Kidney capillary endothelial cell (primary cell): Measurements from ENCODE around the gene VPS13D.

Experiments
- DNase-seq: peaks from one replicate; pipeline ENCODE4 v3.0.0-alpha.2; 2018; ENCODE audit warnings: low spot score

VPS13D gene

GRCh38 chr1:12407050-12407961 lies 177.5 kb downstream of the VPS13D start:
- peak; percentile 38 for DNase-seq

- DNase-seq = no peak
Observed at GRCh38 chr1:12407962-12408454, 178.2 kb downstream of the VPS13D start.

GRCh38 chr1:12408662-12409061 lies 178.8 kb downstream of the VPS13D start:
- DNase-seq = no peak

- no peak for DNase-seq
Observed at GRCh38 chr1:12409681-12410080, 179.9 kb downstream of the VPS13D start.

GRCh38 chr1:12410351-12410750 lies 180.5 kb downstream of the VPS13D start:
- DNase-seq = no peak

- DNase-seq = no peak
Observed at GRCh38 chr1:12411098-12411497, 181.3 kb downstream of the VPS13D start.

- DNase-seq = no peak
Observed at GRCh38 chr1:12411747-12412146, 181.9 kb downstream of the VPS13D start.

GRCh38 chr1:12412439-12412838 lies 182.6 kb downstream of the VPS13D start:
- no peak for DNase-seq

GRCh38 chr1:12413664-12414410 lies 184.0 kb downstream of the VPS13D start:
- DNase-seq = no peak

GRCh38 chr1:12414444-12415018 lies 184.7 kb downstream of the VPS13D start:
- no peak for DNase-seq

GRCh38 chr1:12415038-12415466 lies 185.2 kb downstream of the VPS13D start:
- no peak for DNase-seq

GRCh38 chr1:12416101-12416500 lies 186.3 kb downstream of the VPS13D start:
- no peak for DNase-seq

GRCh38 chr1:12416744-12417143 lies 186.9 kb downstream of the VPS13D start:
- DNase-seq = no peak

- DNase-seq = no peak
Observed at GRCh38 chr1:12417389-12417788, 187.6 kb downstream of the VPS13D start.

- DNase-seq = no peak
Observed at GRCh38 chr1:12420171-12420570, 190.3 kb downstream of the VPS13D start.

GRCh38 chr1:12422488-12422887 lies 192.7 kb downstream of the VPS13D start:
- DNase-seq = no peak

GRCh38 chr1:12424087-12424529 lies 194.3 kb downstream of the VPS13D start:
- DNase-seq = no peak

- DNase-seq = no peak
Observed at GRCh38 chr1:12424793-12425192, 195.0 kb downstream of the VPS13D start.

GRCh38 chr1:12426030-12426429 lies 196.2 kb downstream of the VPS13D start:
- no peak for DNase-seq

- DNase-seq = no peak
Observed at GRCh38 chr1:12428334-12428733, 198.5 kb downstream of the VPS13D start.

- no peak for DNase-seq
Observed at GRCh38 chr1:12430525-12430924, 200.7 kb downstream of the VPS13D start.

- DNase-seq = no peak
Observed at GRCh38 chr1:12432897-12433296, 203.1 kb downstream of the VPS13D start.
